Nephron (organoid): Measurements from ENCODE around the gene RALGPS1.
A peak's percentile ranks its signal among the peaks of the same experiment; 100 is the strongest.

ENCODE experiments used
- H3K27ac Mint-ChIP-seq, 3 experiments: 2 replicates each; pipeline ENCODE4 v1.8.0; 2020; ENCODE audit warnings: mixed read lengths in 3 of 3, mild to moderate bottlenecking in 2 of 3, moderate library complexity in 1 of 3
- H3K27me3 Mint-ChIP-seq: 2 replicates; pipeline ENCODE4 v1.8.0; 2021; ENCODE audit warnings: low read depth, mild to moderate bottlenecking, moderate library complexity, mixed read lengths
- H3K36me3 Mint-ChIP-seq: 2 replicates; pipeline ENCODE4 v1.8.0; 2020; ENCODE audit warnings: low read depth, mixed read lengths
- H3K4me1 Mint-ChIP-seq: 2 replicates; pipeline ENCODE4 v1.8.0; 2020; ENCODE audit warnings: mixed read lengths
- H3K4me3 Mint-ChIP-seq, 3 experiments: 2 replicates each; pipeline ENCODE4 v1.8.0; 2020; ENCODE audit warnings: mild to moderate bottlenecking in 3 of 3, mixed read lengths in 3 of 3, moderate library complexity in 2 of 3
- H3K9me3 Mint-ChIP-seq: 2 replicates; pipeline ENCODE4 v1.8.0; 2020; ENCODE audit warnings: mixed read lengths
- CTCF ChIP-seq, 3 experiments: fragments of 200-600 bp; sonication (generic); IDR thresholded peaks; one replicate each; pipeline ENCODE4 v1.5.0; 2021; ENCODE audit warnings: antibody characterized with exemption in 3 of 3; ENCODE audit not compliant: unreplicated experiment in 3 of 3

RALGPS1 gene

DNA sequence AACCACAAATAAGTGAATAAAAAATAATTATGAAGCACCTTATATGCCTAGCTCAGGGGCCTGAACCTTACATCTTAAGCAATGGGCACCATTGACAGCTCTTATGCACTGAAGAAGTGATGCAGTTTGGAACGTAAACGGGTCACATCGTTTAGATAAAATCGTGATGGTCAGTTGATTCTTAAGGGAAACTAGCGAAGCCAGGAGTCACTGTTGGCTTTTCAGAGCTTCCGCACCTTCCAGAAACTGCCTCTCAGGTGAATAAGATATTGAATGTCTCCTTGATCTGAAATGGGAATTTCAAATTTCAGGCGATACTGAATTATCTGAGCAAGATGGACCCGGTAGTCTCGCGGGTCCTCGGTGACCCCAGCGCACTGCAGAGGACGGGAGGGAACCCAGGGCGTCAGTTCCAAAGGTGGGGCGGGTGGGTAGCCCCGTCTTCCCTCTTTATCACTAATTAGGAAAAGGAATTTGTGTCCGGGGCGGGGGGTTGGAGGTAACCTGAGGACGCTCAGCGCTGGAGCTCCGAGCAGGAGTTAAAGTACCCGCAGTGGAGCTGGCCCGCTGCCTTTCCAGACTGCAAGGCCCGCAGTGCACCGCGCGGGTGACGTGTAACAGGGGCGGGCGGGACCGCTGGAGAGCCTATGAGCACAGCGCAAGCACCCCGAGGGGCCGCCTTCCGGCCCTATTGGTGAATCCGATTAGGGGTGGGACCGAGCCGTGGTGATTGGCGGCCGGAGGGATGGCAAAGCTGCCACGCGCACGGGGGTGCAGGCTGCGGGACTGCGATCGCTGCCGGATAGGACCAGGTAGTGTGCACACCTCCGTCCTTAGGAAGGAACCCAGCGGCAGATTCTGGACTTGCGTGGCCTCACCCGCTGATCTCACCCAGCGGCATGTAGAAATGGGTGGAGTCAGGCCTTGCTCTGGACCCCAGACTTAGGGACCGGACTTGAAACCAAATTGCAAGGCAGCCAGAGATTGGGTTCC is 330.3 kb downstream of the RALGPS1 start:
- H3K4me3 Mint-ChIP-seq = peak overlapping the region; percentile 93 to 97 (median 95)
- peak overlapping the region; percentile 60 to 82 (median 69) for H3K27ac Mint-ChIP-seq
- H3K9me3 Mint-ChIP-seq = no peaks in the 10 kb centered on the region
- H3K27me3 Mint-ChIP-seq = no peaks in the 10 kb centered on the region
- TF ChIP-seq CTCF (IDR thresholded peaks at IDR 0.05; ENCODE audit: unreplicated experiment in 3 of 3) = no peak
- peaks cover 14% of the 10 kb centered on the region for H3K4me1 Mint-ChIP-seq
- H3K36me3 Mint-ChIP-seq = peaks cover 2% of the 10 kb centered on the region

- H3K9me3 Mint-ChIP-seq = no peaks in the 10 kb centered on the region
- peak overlapping the region in 1 of 3 experiments; percentile 69 for H3K27ac Mint-ChIP-seq
- peaks cover 12% of the 10 kb centered on the region for H3K4me1 Mint-ChIP-seq
- H3K4me3 Mint-ChIP-seq = peak overlapping the region; percentile 93 to 97 (median 95)
- H3K36me3 Mint-ChIP-seq = peaks cover 8% of the 10 kb centered on the region
- H3K27me3 Mint-ChIP-seq = no peaks in the 10 kb centered on the region
- no peak for TF ChIP-seq CTCF (IDR thresholded peaks at IDR 0.05; ENCODE audit: unreplicated experiment in 3 of 3)
These were observed 331.1 kb downstream of the RALGPS1 start for GRCh38 chr9:127245637-127246164.

- Mint-ChIP-seq H3K27ac (no peak overlapping the region), H3K27me3 (no peaks in the 10 kb centered on the region), H3K4me3 (no peak overlapping the region), H3K36me3 (peaks cover 15% of the 10 kb centered on the region), H3K9me3 (no peaks in the 10 kb centered on the region), H3K4me1 (peaks cover 12% of the 10 kb centered on the region)
- no peak for TF ChIP-seq CTCF (IDR thresholded peaks at IDR 0.05; ENCODE audit: unreplicated experiment in 3 of 3)
These were observed 333.7 kb downstream of the RALGPS1 start for GRCh38 chr9:127248241-127248640.

DNA sequence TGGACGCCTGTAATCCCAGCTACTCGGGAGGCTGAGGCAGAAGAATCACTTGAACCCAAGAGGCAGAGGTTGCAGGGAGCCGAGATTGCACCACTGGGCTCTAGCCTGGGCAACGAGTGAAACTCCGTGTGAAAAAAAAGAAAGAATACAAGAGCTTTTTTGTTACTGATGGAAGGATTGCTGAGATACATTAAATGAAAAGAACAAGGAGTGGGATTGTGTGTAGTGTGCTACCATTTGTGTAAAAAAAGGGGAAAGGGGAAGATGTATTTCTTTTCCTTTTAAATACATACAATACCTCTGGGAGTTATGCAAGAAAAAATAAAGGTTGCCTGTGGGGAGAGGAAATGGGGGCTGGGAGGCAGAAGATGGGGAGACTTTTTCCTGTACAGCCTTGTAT is 335.3 kb downstream of the RALGPS1 start:
- no peaks in the 10 kb centered on the region for H3K9me3 Mint-ChIP-seq
- H3K36me3 Mint-ChIP-seq = peaks cover 23% of the 10 kb centered on the region
- H3K4me3 Mint-ChIP-seq = no peak overlapping the region
- peaks cover 5% of the 10 kb centered on the region for H3K4me1 Mint-ChIP-seq
- H3K27ac Mint-ChIP-seq = no peak overlapping the region
- TF ChIP-seq CTCF (IDR thresholded peaks at IDR 0.05; ENCODE audit: unreplicated experiment in 3 of 3) = no peak
- no peaks in the 10 kb centered on the region for H3K27me3 Mint-ChIP-seq

DNA sequence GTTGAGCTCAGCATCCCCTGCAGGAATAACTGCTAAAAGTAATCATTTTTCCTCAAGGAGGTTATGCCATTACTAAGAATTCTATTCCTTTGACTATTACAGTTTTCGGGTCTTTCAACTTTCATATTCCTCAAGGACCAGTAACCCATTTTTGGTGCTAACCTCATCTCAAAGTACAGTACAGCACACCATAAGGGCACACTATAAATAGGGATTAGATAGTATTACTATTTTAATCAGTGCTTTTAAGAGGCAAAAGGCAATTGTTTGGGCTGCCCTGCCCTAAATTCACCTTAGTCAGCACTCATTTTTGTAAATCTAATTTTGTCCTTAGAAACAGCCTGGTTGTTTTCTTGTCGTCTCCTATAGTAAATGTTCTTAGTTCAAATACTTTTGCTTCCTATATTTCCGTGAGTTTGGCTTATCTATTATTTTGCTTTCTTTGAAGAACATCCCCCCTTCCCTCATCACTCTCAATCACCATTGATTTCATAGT is 336.4 kb downstream of the RALGPS1 start:
- Mint-ChIP-seq H3K36me3 (peaks cover 27% of the 10 kb centered on the region), H3K27me3 (no peaks in the 10 kb centered on the region), H3K4me1 (no peaks in the 10 kb centered on the region), H3K4me3 (no peak overlapping the region), H3K27ac (no peak overlapping the region), H3K9me3 (no peaks in the 10 kb centered on the region)
- no peak for TF ChIP-seq CTCF (IDR thresholded peaks at IDR 0.05; ENCODE audit: unreplicated experiment in 3 of 3)
